ENCODE measurements around the gene MEGF11.

DNA sequence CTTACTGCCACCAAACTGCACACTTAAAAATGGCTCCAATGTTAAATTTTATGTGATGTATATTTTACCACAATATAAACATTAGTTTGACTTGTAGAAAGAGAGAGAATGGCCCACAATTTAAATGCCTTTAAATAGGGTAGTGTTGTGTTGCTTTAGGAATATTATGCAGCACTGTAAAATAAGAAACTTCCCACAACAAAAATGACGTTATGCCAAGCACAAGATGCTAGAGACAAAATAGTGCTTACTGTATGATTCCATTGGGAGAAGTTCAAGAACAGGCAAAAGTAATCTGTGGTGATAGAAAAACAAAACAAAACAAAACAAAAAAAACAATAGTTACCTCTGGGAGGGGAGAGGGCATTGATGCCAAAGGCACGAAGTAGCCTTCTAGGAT, 91.3 kb downstream of the MEGF11 start:
- TF ChIP-seq, protein P1, sequence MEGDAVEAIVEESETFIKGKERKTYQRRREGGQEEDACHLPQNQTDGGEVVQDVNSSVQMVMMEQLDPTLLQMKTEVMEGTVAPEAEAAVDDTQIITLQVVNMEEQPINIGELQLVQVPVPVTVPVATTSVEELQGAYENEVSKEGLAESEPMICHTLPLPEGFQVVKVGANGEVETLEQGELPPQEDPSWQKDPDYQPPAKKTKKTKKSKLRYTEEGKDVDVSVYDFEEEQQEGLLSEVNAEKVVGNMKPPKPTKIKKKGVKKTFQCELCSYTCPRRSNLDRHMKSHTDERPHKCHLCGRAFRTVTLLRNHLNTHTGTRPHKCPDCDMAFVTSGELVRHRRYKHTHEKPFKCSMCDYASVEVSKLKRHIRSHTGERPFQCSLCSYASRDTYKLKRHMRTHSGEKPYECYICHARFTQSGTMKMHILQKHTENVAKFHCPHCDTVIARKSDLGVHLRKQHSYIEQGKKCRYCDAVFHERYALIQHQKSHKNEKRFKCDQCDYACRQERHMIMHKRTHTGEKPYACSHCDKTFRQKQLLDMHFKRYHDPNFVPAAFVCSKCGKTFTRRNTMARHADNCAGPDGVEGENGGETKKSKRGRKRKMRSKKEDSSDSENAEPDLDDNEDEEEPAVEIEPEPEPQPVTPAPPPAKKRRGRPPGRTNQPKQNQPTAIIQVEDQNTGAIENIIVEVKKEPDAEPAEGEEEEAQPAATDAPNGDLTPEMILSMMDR (IDR thresholded peaks at IDR 0.05; ENCODE audit: insufficient read depth, low read length): no peak
- TF ChIP-seq, protein P2, sequence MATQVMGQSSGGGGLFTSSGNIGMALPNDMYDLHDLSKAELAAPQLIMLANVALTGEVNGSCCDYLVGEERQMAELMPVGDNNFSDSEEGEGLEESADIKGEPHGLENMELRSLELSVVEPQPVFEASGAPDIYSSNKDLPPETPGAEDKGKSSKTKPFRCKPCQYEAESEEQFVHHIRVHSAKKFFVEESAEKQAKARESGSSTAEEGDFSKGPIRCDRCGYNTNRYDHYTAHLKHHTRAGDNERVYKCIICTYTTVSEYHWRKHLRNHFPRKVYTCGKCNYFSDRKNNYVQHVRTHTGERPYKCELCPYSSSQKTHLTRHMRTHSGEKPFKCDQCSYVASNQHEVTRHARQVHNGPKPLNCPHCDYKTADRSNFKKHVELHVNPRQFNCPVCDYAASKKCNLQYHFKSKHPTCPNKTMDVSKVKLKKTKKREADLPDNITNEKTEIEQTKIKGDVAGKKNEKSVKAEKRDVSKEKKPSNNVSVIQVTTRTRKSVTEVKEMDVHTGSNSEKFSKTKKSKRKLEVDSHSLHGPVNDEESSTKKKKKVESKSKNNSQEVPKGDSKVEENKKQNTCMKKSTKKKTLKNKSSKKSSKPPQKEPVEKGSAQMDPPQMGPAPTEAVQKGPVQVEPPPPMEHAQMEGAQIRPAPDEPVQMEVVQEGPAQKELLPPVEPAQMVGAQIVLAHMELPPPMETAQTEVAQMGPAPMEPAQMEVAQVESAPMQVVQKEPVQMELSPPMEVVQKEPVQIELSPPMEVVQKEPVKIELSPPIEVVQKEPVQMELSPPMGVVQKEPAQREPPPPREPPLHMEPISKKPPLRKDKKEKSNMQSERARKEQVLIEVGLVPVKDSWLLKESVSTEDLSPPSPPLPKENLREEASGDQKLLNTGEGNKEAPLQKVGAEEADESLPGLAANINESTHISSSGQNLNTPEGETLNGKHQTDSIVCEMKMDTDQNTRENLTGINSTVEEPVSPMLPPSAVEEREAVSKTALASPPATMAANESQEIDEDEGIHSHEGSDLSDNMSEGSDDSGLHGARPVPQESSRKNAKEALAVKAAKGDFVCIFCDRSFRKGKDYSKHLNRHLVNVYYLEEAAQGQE (IDR thresholded peaks at IDR 0.05; ENCODE audit: insufficient replicate concordance, low read depth): no peak
- no peak for TF ChIP-seq POLR2AphosphoS5 (IDR thresholded peaks at IDR 0.05; ENCODE audit: low read depth)
- TF ChIP-seq GABPA (IDR thresholded peaks at IDR 0.05; ENCODE audit: low read depth): no peak
